BLaER1 (cell line): ENCODE results near the gene USP49.

Experiments
- H3K27ac ChIP-seq: shearing (Covaris generic); formaldehyde crosslinking; 2 replicates; pipeline ENCODE4 v1.8.1; 2022
- H3K27me3 ChIP-seq: shearing (Covaris generic); formaldehyde crosslinking; 2 replicates; pipeline ENCODE4 v1.8.1; 2022
- H3K36me3 ChIP-seq: shearing (Covaris generic); formaldehyde crosslinking; 2 replicates; pipeline ENCODE4 v1.8.1; 2022
- H3K4me1 ChIP-seq: shearing (Covaris generic); formaldehyde crosslinking; 2 replicates; pipeline ENCODE4 v1.8.1; 2022
- H3K4me2 ChIP-seq: shearing (Covaris generic); formaldehyde crosslinking; 2 replicates; pipeline ENCODE4 v1.8.1; 2022
- H3K4me3 ChIP-seq: shearing (Covaris generic); formaldehyde crosslinking; 2 replicates; pipeline ENCODE4 v1.8.1; 2022
- H3K9ac ChIP-seq: shearing (Covaris generic); formaldehyde crosslinking; 2 replicates; pipeline ENCODE4 v1.8.1; 2022
- H3K9me3 ChIP-seq: shearing (Covaris generic); formaldehyde crosslinking; 2 replicates; pipeline ENCODE4 v1.8.1; 2022
- H4K20me1 ChIP-seq: shearing (Covaris generic); formaldehyde crosslinking; 2 replicates; pipeline ENCODE4 v1.8.1; 2022
- Cebpa-rat ChIP-seq: shearing (Covaris generic); IDR thresholded peaks from 2 replicates; pipeline ENCODE4 v1.8.1; 2022

USP49 gene

DNA sequence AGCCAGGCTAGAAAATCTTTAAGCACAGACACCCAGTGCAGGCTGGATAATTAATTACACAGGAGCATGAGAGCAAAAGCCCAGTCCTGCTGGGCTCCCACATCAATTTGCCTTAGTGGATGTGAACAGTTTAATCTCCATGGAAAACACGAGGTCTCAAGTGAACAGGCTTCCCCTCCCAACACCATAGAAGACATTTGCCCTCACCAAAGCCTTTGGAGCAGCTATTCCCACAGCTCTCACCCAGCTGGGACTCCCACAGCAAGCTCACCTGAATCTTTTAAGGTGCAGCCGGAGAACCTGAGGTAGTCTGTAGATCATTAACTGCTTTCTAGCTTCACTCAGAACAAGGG lies 95.6 kb downstream of the USP49 start:
- peaks cover 38% of the 10 kb centered on the region for H4K20me1 ChIP-seq
- no peaks in the 10 kb centered on the region for H3K27me3 ChIP-seq
- no peak overlapping the region for H3K4me3 ChIP-seq
- peaks cover 90% of the 10 kb centered on the region for H3K36me3 ChIP-seq
- TF ChIP-seq Cebpa-rat: no peak
- H3K4me1 ChIP-seq: no peaks in the 10 kb centered on the region
- no peak overlapping the region for H3K27ac ChIP-seq
- H3K9ac ChIP-seq: no peak overlapping the region
- H3K9me3 ChIP-seq: no peaks in the 10 kb centered on the region
- H3K4me2 ChIP-seq: no peak overlapping the region

GRCh38 chr6:41798901-41799558 lies 96.1 kb downstream of the USP49 start:
- Histone ChIP-seq H3K9me3 (no peaks in the 10 kb centered on the region), H3K4me3 (no peak overlapping the region), H4K20me1 (peaks cover 35% of the 10 kb centered on the region), H3K9ac (no peak overlapping the region), H3K27me3 (no peaks in the 10 kb centered on the region), H3K36me3 (peaks cover 87% of the 10 kb centered on the region), H3K4me2 (no peak overlapping the region), H3K4me1 (no peaks in the 10 kb centered on the region), H3K27ac (no peak overlapping the region)
- TF ChIP-seq Cebpa-rat: no peak

GRCh38 chr6:41796474-41796873 lies 98.7 kb downstream of the USP49 start:
- H3K9ac ChIP-seq: no peak overlapping the region
- H3K4me1 ChIP-seq: no peaks in the 10 kb centered on the region
- no peak for TF ChIP-seq Cebpa-rat
- no peak overlapping the region for H3K27ac ChIP-seq
- H3K4me2 ChIP-seq: no peak overlapping the region
- H3K4me3 ChIP-seq: no peak overlapping the region
- peaks cover 95% of the 10 kb centered on the region for H3K36me3 ChIP-seq
- no peaks in the 10 kb centered on the region for H3K27me3 ChIP-seq
- H4K20me1 ChIP-seq: peaks cover 32% of the 10 kb centered on the region; the same call in 1 of the 2 replicates
- no peaks in the 10 kb centered on the region for H3K9me3 ChIP-seq

- no peak overlapping the region for H3K4me2 ChIP-seq
- H3K27me3 ChIP-seq: no peaks in the 10 kb centered on the region
- H3K4me1 ChIP-seq: peaks cover 14% of the 10 kb centered on the region
- TF ChIP-seq Cebpa-rat: no peak
- no peak overlapping the region for H3K4me3 ChIP-seq
- peaks cover 80% of the 10 kb centered on the region for H3K36me3 ChIP-seq
- no peak overlapping the region for H3K9ac ChIP-seq
- H4K20me1 ChIP-seq: peaks cover 42% of the 10 kb centered on the region
- no peaks in the 10 kb centered on the region for H3K9me3 ChIP-seq
- H3K27ac ChIP-seq: no peak overlapping the region
Observed at GRCh38 chr6:41791984-41792383, 103.2 kb downstream of the USP49 start.

DNA sequence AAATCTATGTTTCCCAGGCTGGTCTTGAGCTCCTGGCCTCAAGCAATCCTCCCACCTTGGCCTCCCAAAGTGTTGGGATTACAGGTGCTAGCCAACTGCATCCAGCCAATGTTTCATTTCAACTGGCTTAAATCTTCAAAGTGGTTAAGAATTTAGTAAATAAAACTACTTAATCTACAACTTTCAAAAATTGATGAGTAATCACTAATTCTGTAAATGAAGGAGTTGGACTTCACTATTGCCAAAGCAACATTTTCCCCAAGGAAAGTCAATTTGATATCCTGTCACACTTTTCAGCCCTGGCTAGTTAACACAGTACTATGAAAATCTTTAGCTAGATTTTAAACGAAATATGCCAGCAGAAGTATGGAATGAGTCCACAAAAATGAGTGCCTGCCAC lies 103.9 kb downstream of the USP49 start:
- no peak overlapping the region for H3K9ac ChIP-seq
- H4K20me1 ChIP-seq: peaks cover 42% of the 10 kb centered on the region
- peaks cover 74% of the 10 kb centered on the region for H3K36me3 ChIP-seq

GRCh38 chr6:41790045-41790444 lies 105.1 kb downstream of the USP49 start:
- Histone ChIP-seq H3K4me1 (peaks cover 26% of the 10 kb centered on the region), H4K20me1 (peaks cover 41% of the 10 kb centered on the region), H3K4me3 (no peak overlapping the region), H3K4me2 (no peak overlapping the region), H3K27ac (no peak overlapping the region), H3K27me3 (no peaks in the 10 kb centered on the region), H3K9me3 (no peaks in the 10 kb centered on the region), H3K9ac (no peak overlapping the region), H3K36me3 (peaks cover 61% of the 10 kb centered on the region)
- TF ChIP-seq Cebpa-rat: no peak

More for the DNA sequence above, 103.9 kb downstream of the USP49 start:
- Histone ChIP-seq H3K4me1 (peaks cover 14% of the 10 kb centered on the region), H3K9me3 (no peaks in the 10 kb centered on the region), H3K27ac (no peak overlapping the region), H3K4me2 (no peak overlapping the region), H3K27me3 (no peaks in the 10 kb centered on the region), H3K4me3 (no peak overlapping the region)
- TF ChIP-seq Cebpa-rat: no peak

DNA sequence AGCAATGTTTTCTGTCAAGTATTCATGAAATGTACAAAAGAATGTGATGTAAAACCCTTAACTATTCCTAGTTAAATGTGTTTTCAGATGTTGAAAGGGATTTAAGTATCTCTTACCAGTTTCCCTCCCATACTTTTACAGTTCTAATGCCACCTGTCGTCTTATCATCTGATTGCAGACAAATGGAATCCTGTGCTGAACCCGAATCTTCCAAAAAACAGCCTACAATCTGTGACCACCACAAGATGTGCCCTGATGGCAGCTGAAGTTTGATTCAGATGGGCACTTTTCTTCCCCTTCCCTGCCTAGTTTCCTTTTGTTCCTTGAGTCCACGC lies 105.8 kb downstream of the USP49 start:
- TF ChIP-seq Cebpa-rat: no peak
- H3K4me3 ChIP-seq: no peak overlapping the region
- H3K9me3 ChIP-seq: no peaks in the 10 kb centered on the region
- H3K27ac ChIP-seq: no peak overlapping the region
- H3K4me2 ChIP-seq: peak overlapping the region; percentile 78
- H4K20me1 ChIP-seq: peaks cover 36% of the 10 kb centered on the region
- H3K4me1 ChIP-seq: peaks cover 32% of the 10 kb centered on the region
- H3K9ac ChIP-seq: peak overlapping the region; percentile 40; the same call in 1 of the 2 replicates
- peaks cover 54% of the 10 kb centered on the region for H3K36me3 ChIP-seq
- no peaks in the 10 kb centered on the region for H3K27me3 ChIP-seq

DNA sequence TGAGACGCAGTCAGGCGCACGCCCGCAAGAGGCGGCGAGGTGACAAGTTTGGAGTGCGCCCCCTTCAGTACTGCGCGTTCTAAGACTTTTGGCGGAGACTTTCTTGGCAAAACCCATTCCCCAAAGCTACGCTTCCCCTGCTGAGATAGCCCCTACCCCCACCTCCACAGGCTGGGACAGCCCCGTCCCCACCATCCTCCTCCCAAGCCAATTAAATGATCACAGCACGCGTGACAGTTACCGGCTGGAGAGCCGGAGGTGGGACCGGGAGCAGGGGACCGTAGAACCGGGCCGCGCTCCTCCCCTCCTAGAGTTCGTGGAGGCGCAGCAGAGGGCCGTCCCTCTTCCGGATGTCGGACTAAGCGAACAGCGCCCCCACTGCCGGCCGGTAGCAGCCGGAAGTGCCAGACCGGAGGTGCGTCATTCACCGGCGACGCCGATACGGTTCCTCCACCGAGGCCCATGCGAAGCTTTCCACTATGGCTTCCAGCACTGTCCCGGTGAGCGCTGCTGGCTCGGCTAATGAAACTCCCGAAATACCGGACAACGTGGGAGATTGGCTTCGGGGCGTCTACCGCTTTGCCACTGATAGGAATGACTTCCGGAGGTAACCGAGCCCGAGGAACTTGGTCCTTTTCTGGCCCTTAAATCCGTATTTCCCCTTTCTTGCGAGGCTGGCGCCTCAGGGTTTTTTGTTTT lies 107.8 kb downstream of the USP49 start, which contains the start of gene TOMM6:
Gene TOMM6 (plus strand): TSS at position 476 of the 699 bp plus-strand sequence. CDS start 4 bp downstream, at position 480.
- Histone ChIP-seq H3K36me3 (peaks cover 38% of the 10 kb centered on the region), H3K4me2 (peak within 1 kb of the TSS; percentile 90), H3K27ac (peak within 1 kb of the TSS; percentile 88), H3K9me3 (no peaks in the 10 kb centered on the region), H3K27me3 (no peaks in the 10 kb centered on the region), H3K4me3 (peak within 1 kb of the TSS; percentile 84), H3K9ac (peak within 1 kb of the TSS; percentile 97), H3K4me1 (peaks cover 32% of the 10 kb centered on the region), H4K20me1 (peaks cover 34% of the 10 kb centered on the region)
- TF ChIP-seq Cebpa-rat: no peak

DNA sequence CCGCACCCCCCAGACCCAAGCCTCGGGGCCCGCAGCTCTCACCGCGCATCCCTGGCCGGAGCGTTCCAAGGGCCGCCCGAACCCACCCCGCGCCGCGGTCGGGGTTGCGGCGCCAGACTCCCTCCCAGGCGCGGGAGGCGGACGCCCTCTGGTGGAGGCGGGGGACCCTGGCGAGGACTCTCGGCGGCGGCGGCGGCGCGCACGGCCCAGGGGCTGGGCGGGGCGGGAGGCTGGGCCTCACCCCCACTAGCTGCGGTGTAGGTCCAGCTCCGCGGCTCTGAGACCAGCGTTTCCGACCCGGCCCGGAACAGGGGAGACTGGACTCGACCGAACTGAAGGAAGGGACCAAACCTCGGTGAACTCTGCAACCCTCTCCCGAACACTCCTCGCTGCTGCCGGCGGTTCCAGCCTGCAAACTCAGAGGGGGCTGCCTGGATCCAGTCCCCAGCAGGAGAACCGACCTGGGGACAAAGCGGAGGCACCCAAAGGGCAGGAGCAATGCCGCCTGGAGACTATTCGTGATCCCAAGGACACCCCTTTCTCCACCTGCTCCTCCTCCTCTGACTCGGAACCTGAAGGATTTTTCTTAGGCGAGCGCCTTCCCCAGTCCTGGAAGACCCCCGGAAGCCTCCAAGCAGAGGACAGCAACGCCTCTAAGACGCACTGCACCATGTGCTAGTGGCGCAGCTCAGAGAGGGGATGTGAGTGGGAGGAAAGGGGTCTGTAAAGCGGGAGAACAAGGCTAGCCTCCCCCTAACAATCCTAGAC lies 108.5 kb downstream of the USP49 start:
- H3K4me2 ChIP-seq: peak overlapping the region; percentile 90
- peaks cover 35% of the 10 kb centered on the region for H3K4me1 ChIP-seq
- peaks cover 31% of the 10 kb centered on the region for H3K36me3 ChIP-seq
- peak overlapping the region; percentile 84 for H3K4me3 ChIP-seq
- no peak for TF ChIP-seq Cebpa-rat
- H3K27me3 ChIP-seq: no peaks in the 10 kb centered on the region
- no peaks in the 10 kb centered on the region for H3K9me3 ChIP-seq
- H3K27ac ChIP-seq: peak overlapping the region; percentile 88
- H4K20me1 ChIP-seq: peaks cover 27% of the 10 kb centered on the region
- H3K9ac ChIP-seq: peak overlapping the region; percentile 97
